GM19035 (cell line): ENCODE results near the gene SUGCT.

Experiments
- ATAC-seq: cut with Tn5 transposase; IDR thresholded peaks from one replicate; pipeline ENCODE4 v1.9.1; 2021; ENCODE audit not compliant: unreplicated experiment

The SUGCT gene

GRCh38 chr7:40887099-40887498 is 752.3 kb downstream of the SUGCT start:
- ATAC-seq, result no peak

- no peak for ATAC-seq
Measured at GRCh38 chr7:40888499-40888898, 753.7 kb downstream of the SUGCT start.

GRCh38 chr7:40889099-40889498 is 754.3 kb downstream of the SUGCT start:
- ATAC-seq, result no peak

GRCh38 chr7:40889539-40889938 is 754.7 kb downstream of the SUGCT start:
- no peak for ATAC-seq

- ATAC-seq, result no peak
Measured at GRCh38 chr7:40890088-40890692, 755.4 kb downstream of the SUGCT start.

- ATAC-seq, result no peak
Measured at GRCh38 chr7:40891232-40891631, 756.4 kb downstream of the SUGCT start.

- ATAC-seq, result no peak
Measured at GRCh38 chr7:40899151-40899550, 764.3 kb downstream of the SUGCT start.

GRCh38 chr7:40899636-40900507 is 765.1 kb downstream of the SUGCT start:
- no peak for ATAC-seq

GRCh38 chr7:40903872-40904271 is 769.1 kb downstream of the SUGCT start:
- ATAC-seq, result no peak

GRCh38 chr7:40907286-40907685 is 772.5 kb downstream of the SUGCT start:
- ATAC-seq, result no peak

GRCh38 chr7:40909346-40909980 is 774.7 kb downstream of the SUGCT start:
- no peak for ATAC-seq
